Inferior parietal cortex (tissue), 1 donor: ENCODE measurements around the gene MALAT1.
A peak's percentile ranks its signal among the peaks of the same experiment; 100 is the strongest.
"Not testable (repeated sequence)": the region's sequence is repeated elsewhere in the genome, so short reads cannot be mapped to it uniquely, and the experiment has no call there.

ENCODE experiments used
- DNase-seq: peaks from one replicate; pipeline ENCODE4 v3.0.0-alpha.2; 2016; ENCODE audit errors: extremely low spot score

The MALAT1 gene

DNA sequence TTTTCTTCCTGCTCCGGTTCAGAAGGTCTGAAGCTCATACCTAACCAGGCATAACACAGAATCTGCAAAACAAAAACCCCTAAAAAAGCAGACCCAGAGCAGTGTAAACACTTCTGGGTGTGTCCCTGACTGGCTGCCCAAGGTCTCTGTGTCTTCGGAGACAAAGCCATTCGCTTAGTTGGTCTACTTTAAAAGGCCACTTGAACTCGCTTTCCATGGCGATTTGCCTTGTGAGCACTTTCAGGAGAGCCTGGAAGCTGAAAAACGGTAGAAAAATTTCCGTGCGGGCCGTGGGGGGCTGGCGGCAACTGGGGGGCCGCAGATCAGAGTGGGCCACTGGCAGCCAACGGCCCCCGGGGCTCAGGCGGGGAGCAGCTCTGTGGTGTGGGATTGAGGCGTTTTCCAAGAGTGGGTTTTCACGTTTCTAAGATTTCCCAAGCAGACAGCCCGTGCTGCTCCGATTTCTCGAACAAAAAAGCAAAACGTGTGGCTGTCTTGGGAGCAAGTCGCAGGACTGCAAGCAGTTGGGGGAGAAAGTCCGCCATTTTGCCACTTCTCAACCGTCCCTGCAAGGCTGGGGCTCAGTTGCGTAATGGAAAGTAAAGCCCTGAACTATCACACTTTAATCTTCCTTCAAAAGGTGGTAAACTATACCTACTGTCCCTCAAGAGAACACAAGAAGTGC lies 661 bp upstream of the MALAT1 start:
- peak; percentile 83 for DNase-seq

GRCh38 chr11:65498727-65498976 lies 193 bp upstream of the MALAT1 start:
- no peak for DNase-seq

GRCh38 chr11:65499713-65500386 lies 1.0 kb downstream of the MALAT1 start:
- peak; percentile 53 for DNase-seq

- peak; percentile 50 for DNase-seq
Measured at GRCh38 chr11:65500387-65501185, 1.7 kb downstream of the MALAT1 start.

DNA sequence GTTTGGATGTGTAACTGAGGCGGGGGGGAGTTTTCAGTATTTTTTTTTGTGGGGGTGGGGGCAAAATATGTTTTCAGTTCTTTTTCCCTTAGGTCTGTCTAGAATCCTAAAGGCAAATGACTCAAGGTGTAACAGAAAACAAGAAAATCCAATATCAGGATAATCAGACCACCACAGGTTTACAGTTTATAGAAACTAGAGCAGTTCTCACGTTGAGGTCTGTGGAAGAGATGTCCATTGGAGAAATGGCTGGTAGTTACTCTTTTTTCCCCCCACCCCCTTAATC lies 2.3 kb downstream of the MALAT1 start:
- no peak for DNase-seq

DNA sequence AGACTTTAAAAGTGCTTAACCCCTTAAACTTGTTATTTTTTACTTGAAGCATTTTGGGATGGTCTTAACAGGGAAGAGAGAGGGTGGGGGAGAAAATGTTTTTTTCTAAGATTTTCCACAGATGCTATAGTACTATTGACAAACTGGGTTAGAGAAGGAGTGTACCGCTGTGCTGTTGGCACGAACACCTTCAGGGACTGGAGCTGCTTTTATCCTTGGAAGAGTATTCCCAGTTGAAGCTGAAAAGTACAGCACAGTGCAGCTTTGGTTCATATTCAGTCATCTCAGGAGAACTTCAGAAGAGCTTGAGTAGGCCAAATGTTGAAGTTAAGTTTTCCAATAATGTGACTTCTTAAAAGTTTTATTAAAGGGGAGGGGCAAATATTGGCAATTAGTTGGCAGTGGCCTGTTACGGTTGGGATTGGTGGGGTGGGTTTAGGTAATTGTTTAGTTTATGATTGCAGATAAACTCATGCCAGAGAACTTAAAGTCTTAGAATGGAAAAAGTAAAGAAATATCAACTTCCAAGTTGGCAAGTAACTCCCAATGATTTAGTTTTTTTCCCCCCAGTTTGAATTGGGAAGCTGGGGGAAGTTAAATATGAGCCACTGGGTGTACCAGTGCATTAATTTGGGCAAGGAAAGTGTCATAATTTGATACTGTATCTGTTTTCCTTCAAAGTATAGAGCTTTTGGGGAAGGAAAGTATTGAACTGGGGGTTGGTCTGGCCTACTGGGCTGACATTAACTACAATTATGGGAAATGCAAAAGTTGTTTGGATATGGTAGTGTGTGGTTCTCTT lies 2.8 kb downstream of the MALAT1 start:
- DNase-seq: no peak

DNA sequence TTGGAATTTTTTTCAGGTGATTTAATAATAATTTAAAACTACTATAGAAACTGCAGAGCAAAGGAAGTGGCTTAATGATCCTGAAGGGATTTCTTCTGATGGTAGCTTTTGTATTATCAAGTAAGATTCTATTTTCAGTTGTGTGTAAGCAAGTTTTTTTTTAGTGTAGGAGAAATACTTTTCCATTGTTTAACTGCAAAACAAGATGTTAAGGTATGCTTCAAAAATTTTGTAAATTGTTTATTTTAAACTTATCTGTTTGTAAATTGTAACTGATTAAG lies 3.4 kb downstream of the MALAT1 start:
- DNase-seq: no peak

GRCh38 chr11:65502555-65503367 lies 3.9 kb downstream of the MALAT1 start:
- DNase-seq: peak; percentile 29

GRCh38 chr11:65503368-65503948 lies 4.6 kb downstream of the MALAT1 start:
- DNase-seq: peak; percentile 30

- DNase-seq: peak; percentile 31
Measured at GRCh38 chr11:65503949-65504673, 5.3 kb downstream of the MALAT1 start.

- peak; percentile 35 for DNase-seq
Measured at GRCh38 chr11:65504674-65505465, 6.0 kb downstream of the MALAT1 start.

- no peak for DNase-seq
Measured at GRCh38 chr11:65505466-65506289, 6.8 kb downstream of the MALAT1 start.

GRCh38 chr11:65506290-65506771 lies 7.5 kb downstream of the MALAT1 start:
- DNase-seq: no peak

GRCh38 chr11:65506772-65507505 lies 8.1 kb downstream of the MALAT1 start:
- peak; percentile 61 for DNase-seq

- DNase-seq: not testable (repeated sequence)
Measured at GRCh38 chr11:65512311-65512710, 13.5 kb downstream of the MALAT1 start.

GRCh38 chr11:65516135-65516968 lies 17.5 kb downstream of the MALAT1 start:
- DNase-seq: no peak

DNA sequence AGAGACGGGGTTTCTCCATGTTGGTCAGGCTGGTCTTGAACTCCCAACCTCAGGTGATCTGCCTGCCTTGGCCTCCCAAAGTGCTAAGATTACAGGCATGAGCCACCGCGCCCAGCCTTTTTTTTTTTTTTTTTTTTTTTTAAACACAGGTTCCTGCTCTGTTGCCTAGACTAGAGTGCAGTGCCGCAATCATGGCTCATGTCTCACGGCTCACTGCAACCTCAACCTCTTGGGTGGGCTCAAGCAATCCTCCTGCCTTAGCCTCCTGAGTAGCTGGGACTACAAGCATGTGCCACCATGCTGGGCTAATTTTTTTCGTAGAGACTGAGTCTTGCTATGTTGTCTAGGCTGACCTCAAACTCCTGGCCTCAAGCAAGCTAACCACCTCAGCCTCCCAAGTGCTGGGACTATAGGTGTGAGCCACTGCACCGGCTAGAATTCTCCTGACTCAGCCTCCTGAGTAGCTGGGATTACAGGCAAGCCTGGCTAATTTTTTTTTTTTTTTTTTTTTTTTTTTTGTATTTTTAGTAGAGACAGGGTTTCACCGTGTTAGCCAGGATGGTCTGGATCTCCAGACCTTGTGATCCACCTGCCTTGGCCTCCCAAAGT lies 20.2 kb downstream of the MALAT1 start:
- DNase-seq: not testable (repeated sequence)
